GM12878 (cell line): Measurements from ENCODE around the gene PREX1. TPM values are rescaled to one million over a fixed set of nuclear protein-coding genes. Genes with fewer than 3 reads are reported as not detected.

Experiments used
- ATF7 ChIP-seq: fragments of 450-650 bp; IDR thresholded peaks from 2 replicates; pipeline ENCODE4 v1.6.1; 2016; ENCODE audit warnings: low read depth, mild to moderate bottlenecking
- BHLHE40 ChIP-seq, 2 experiments: fragments of 450-650 bp in 1 of 2; IDR thresholded peaks; 2 replicates each; pipeline ENCODE4 v1.6.1; 2011 to 2017; ENCODE audit warnings: low read depth in 2 of 2, borderline replicate concordance in 1 of 2, improper control_type of control experiment in 1 of 2, low read length in 1 of 2, mild to moderate bottlenecking in 1 of 2
- EED ChIP-seq: sonication (generic); IDR thresholded peaks from 2 replicates; pipeline ENCODE4 v1.6.1; 2016; ENCODE audit warnings: antibody characterized with exemption, low read depth
- EP300 ChIP-seq, 2 experiments: fragments of 150-350 bp in 1 of 2; IDR thresholded peaks; 2 replicates each; pipeline ENCODE4 v1.6.1; 2011 to 2012; ENCODE audit warnings: low read depth in 2 of 2, low read length in 2 of 2, borderline replicate concordance in 1 of 2, improper control_type of control experiment in 1 of 2, inconsistent platforms in 1 of 2; ENCODE audit not compliant: control insufficient read depth in 1 of 2
- IKZF2 ChIP-seq, 2 experiments: fragments of 450-650 bp; IDR thresholded peaks; 2 replicates each; pipeline ENCODE4 v1.6.1; 2017; ENCODE audit warnings: mild to moderate bottlenecking in 2 of 2, moderate library complexity in 2 of 2
- MEF2B ChIP-seq: fragments of 450-650 bp; IDR thresholded peaks from 2 replicates; pipeline ENCODE4 v1.6.1; 2018; ENCODE audit warnings: mild to moderate bottlenecking, moderate library complexity; ENCODE audit not compliant: partially characterized antibody, poor library complexity, severe bottlenecking
- NBN ChIP-seq: fragments of 450-650 bp; IDR thresholded peaks from 2 replicates; pipeline ENCODE4 v1.6.1; 2016
- NFXL1 ChIP-seq: fragments of 450-650 bp; IDR thresholded peaks from 2 replicates; pipeline ENCODE4 v1.6.1; 2017; ENCODE audit warnings: antibody characterized with exemption, mild to moderate bottlenecking, borderline replicate concordance
- NR2F1 ChIP-seq: fragments of 450-650 bp; conservative IDR thresholded peaks from 2 replicates; pipeline ENCODE4 v1.6.1; 2017; ENCODE audit warnings: mild to moderate bottlenecking
- RUNX3 ChIP-seq: IDR thresholded peaks from 2 replicates; pipeline ENCODE4 v1.6.1; 2012; ENCODE audit warnings: low read length, inconsistent platforms
- SMARCA5 ChIP-seq: fragments of 450-650 bp; IDR thresholded peaks from 2 replicates; pipeline ENCODE4 v1.6.1; 2017; ENCODE audit warnings: mild to moderate bottlenecking
- SREBF2 ChIP-seq: IDR thresholded peaks from 2 replicates; pipeline ENCODE4 v1.6.1; 2012; ENCODE audit warnings: mild to moderate bottlenecking, low read length
- ZNF217 ChIP-seq: fragments of 450-650 bp; IDR thresholded peaks from 2 replicates; pipeline ENCODE4 v1.6.1; 2017; ENCODE audit warnings: antibody characterized with exemption, mild to moderate bottlenecking
- ZNF24 ChIP-seq: fragments of 450-650 bp; IDR thresholded peaks from 2 replicates; pipeline ENCODE4 v1.6.1; 2017; ENCODE audit warnings: antibody characterized with exemption, mild to moderate bottlenecking
- polyA plus RNA-seq, 11 experiments: library from polyadenylated mRNA; depleted of rRNA in 4 of 11; unstranded in 6 of 11; stranded (reverse) in 5 of 11; fragments of >200 nt; fragmentation: Nextera tagmentation in 4 of 11; fragmentation: Illumina TruSeq in 1 of 11; extraction: Ambion mirVana in 4 of 11; extraction: Trizol in 1 of 11; gene quantifications; 1 replicate in 1 of 11; 2 replicates in 10 of 11; pipeline versions ENCODE4 v1.2.1 to v1.2.3, GENCODE V29; 2011 to 2016; ENCODE audit warnings: inconsistent platforms in 2 of 11, missing spikeins in 2 of 11, low read depth in 1 of 11
- total RNA-seq, 4 experiments: library from RNA; depleted of rRNA in 3 of 4; stranded (reverse); fragments of >200 nt in 3 of 4; fragmentation: Illumina TruSeq in 1 of 4; extraction: Trizol in 1 of 4; gene quantifications; 2 replicates each; pipeline versions ENCODE4 v1.2.1 to v1.2.3, GENCODE V29; 2013 to 2021

Gene PREX1
- total and polyA plus RNA-seq, 10 of the 15 experiments (the other 5 are each of a cell fraction or from before 2014, with no cell fraction given), result 2.6 to 114 (median 38.9) TPM

- TF ChIP-seq NR2F1, result no peak; the same call in 1 of the 2 replicates
- peak; percentile 76 for TF ChIP-seq RUNX3
- TF ChIP-seq EED, result peak; percentile 35; the same call in 1 of the 2 replicates
- peak; percentile 82; the same call in 1 of the 2 replicates for TF ChIP-seq NFXL1
- peak; percentile 46 for TF ChIP-seq MEF2B
- 0 out of 2 replicates have a peak, but pooled peaks have one; percentile 21 for TF ChIP-seq ATF7
- peak; percentile 89 for TF ChIP-seq ZNF217
- TF ChIP-seq SMARCA5, result peak; percentile 96
- peak; percentile 58 to 60; a peak in 3 of 4 replicates for TF ChIP-seq IKZF2 (IDR thresholded peaks at IDR 0.05)
- no peak for TF ChIP-seq SREBF2
- TF ChIP-seq BHLHE40 (IDR thresholded peaks at IDR 0.05; ENCODE audit: borderline replicate concordance in 1 of 2, low read depth in 2 of 2, low read length in 1 of 2), result peak in 1 of 2 experiments; percentile 25; a peak in 1 of 4 replicates
- peak; percentile 33; the same call in 1 of the 2 replicates for TF ChIP-seq NBN
- peak in 1 of 2 experiments; percentile 55; a peak in 1 of 4 replicates for TF ChIP-seq EP300 (IDR thresholded peaks at IDR 0.05; ENCODE audit: borderline replicate concordance in 1 of 2, control insufficient read depth in 1 of 2, low read depth in 2 of 2, low read length in 2 of 2)
- TF ChIP-seq ZNF24, result no peak
Measured at GRCh38 chr20:48718786-48719578, 108.8 kb downstream of the PREX1 start (continued).
